Gastrocnemius medialis (tissue), 4 donors: Measurements from ENCODE around the gene CYP2D6.

ENCODE experiments used
- CTCF ChIP-seq, 5 experiments: fragments of 450-650 bp in 3 of 5; fragments of 200-600 bp in 2 of 5; sonication (generic) in 2 of 5; IDR thresholded peaks in 4 of 5; conservative IDR thresholded peaks in 1 of 5; 1 replicate in 4 of 5; 2 replicates in 1 of 5; pipeline ENCODE4 v1.5.1; 2016 to 2019; ENCODE audit warnings: antibody characterized with exemption in 5 of 5, mild to moderate bottlenecking in 3 of 5, moderate library complexity in 3 of 5
- POLR2A ChIP-seq, 2 donors: fragments of 450-650 bp; IDR thresholded peaks; one replicate each; pipeline ENCODE4 v1.6.1; 2017; ENCODE audit warnings: antibody characterized with exemption in 2 of 2, mild to moderate bottlenecking in 2 of 2, moderate library complexity in 2 of 2

GRCh38 chr22:42108848-42109247 lies 21.8 kb downstream of the CYP2D6 start:
- TF ChIP-seq CTCF (IDR thresholded peaks at IDR 0.05 in 4 of 5, conservative IDR thresholded peaks at IDR 0.05 in 1 of 5) = no peak
- TF ChIP-seq POLR2A (IDR thresholded peaks at IDR 0.05) = no peak
